Right atrium auricular region (tissue), 2 donors: ENCODE measurements around the gene KLHL5. TPM values are rescaled to one million over a fixed set of nuclear protein-coding genes. Genes with fewer than 3 reads are reported as not detected.
"Not testable (repeated sequence)": the region's sequence is repeated elsewhere in the genome, so short reads cannot be mapped to it uniquely, and the experiment has no call there.

Source experiments
- DNase-seq: peaks from one replicate; pipeline ENCODE4 v3.0.0-alpha.2; 2019; ENCODE audit warnings: low spot score
- H3K27ac ChIP-seq, 2 donors: fragments of 200-600 bp; sonication (generic); 1 replicate in 1 of 2; 2 replicates in 1 of 2; pipeline ENCODE4 v1.5.1; 2016 to 2019
- H3K27me3 ChIP-seq, 2 donors: fragments of 200-600 bp; sonication (generic); one replicate each; pipeline versions ENCODE4 v1.5.1 to v1.6.0; 2017 to 2019
- H3K36me3 ChIP-seq: fragments of 200-600 bp; sonication (generic); one replicate; pipeline ENCODE4 v1.5.1; 2016
- H3K4me1 ChIP-seq, 2 donors: fragments of 200-600 bp; sonication (generic); one replicate each; pipeline versions ENCODE4 v1.5.1 to v1.6.0; 2017 to 2019
- H3K4me3 ChIP-seq, 2 donors: fragments of 200-600 bp; sonication (generic); 1 replicate in 1 of 2; 2 replicates in 1 of 2; pipeline ENCODE4 v1.5.1; 2017 to 2019; ENCODE audit warnings: mild to moderate bottlenecking in 1 of 2, moderate library complexity in 1 of 2
- H3K9me3 ChIP-seq, 2 donors: fragments of 200-600 bp; sonication (generic); one replicate each; pipeline ENCODE4 v1.5.1; 2019
- CTCF ChIP-seq, 2 donors: fragments of 200-600 bp; sonication (generic); IDR thresholded peaks; one replicate each; pipeline ENCODE4 v1.5.1; 2019; ENCODE audit warnings: antibody characterized with exemption in 2 of 2
- total RNA-seq, 2 donors: library from RNA; depleted of rRNA; stranded (reverse); fragments of >200 nt; gene quantifications; one replicate each; pipeline ENCODE4 v1.1.0, GENCODE V29; 2016

KLHL5 gene
- total RNA-seq, 2 donors from 2014 or later, result 11.8 to 13.1 TPM

- no peak overlapping the region for H3K4me3 ChIP-seq
- no peak for DNase-seq
- no peaks in the 10 kb centered on the region for H3K4me1 ChIP-seq
- H3K27me3 ChIP-seq, result no peaks in the 10 kb centered on the region
- TF ChIP-seq CTCF (IDR thresholded peaks at IDR 0.05), result no peak
- no peak overlapping the region for H3K27ac ChIP-seq
- no peaks in the 10 kb centered on the region for H3K9me3 ChIP-seq
- no peaks in the 10 kb centered on the region for H3K36me3 ChIP-seq
Observed at GRCh38 chr4:39124885-39125599, 63.0 kb downstream of the KLHL5 start.

- Histone ChIP-seq H3K4me1 (no peaks in the 10 kb centered on the region), H3K36me3 (no peaks in the 10 kb centered on the region), H3K9me3 (no peaks in the 10 kb centered on the region), H3K27ac (no peak overlapping the region), H3K4me3 (no peak overlapping the region), H3K27me3 (no peaks in the 10 kb centered on the region)
- no peak for DNase-seq
- TF ChIP-seq CTCF (IDR thresholded peaks at IDR 0.05), result no peak
Observed at GRCh38 chr4:39125600-39125985, 63.6 kb downstream of the KLHL5 start.

GRCh38 chr4:39126256-39127095, 64.4 kb downstream of the KLHL5 start:
- H3K4me1 ChIP-seq, result no peaks in the 10 kb centered on the region
- TF ChIP-seq CTCF (IDR thresholded peaks at IDR 0.05), result no peak
- DNase-seq, result no peak
- H3K36me3 ChIP-seq, result no peaks in the 10 kb centered on the region
- H3K27me3 ChIP-seq, result no peaks in the 10 kb centered on the region
- H3K27ac ChIP-seq, result no peak overlapping the region
- H3K4me3 ChIP-seq, result no peak overlapping the region
- H3K9me3 ChIP-seq, result no peaks in the 10 kb centered on the region

- Histone ChIP-seq H3K27ac (no peak overlapping the region), H3K27me3 (no peaks in the 10 kb centered on the region), H3K36me3 (no peaks in the 10 kb centered on the region), H3K4me3 (no peak overlapping the region), H3K4me1 (peaks cover 0 to 7% of the 10 kb centered on the region in 2 donors), H3K9me3 (no peaks in the 10 kb centered on the region)
- no peak for DNase-seq
- TF ChIP-seq CTCF (IDR thresholded peaks at IDR 0.05), result no peak
Observed at GRCh38 chr4:39133623-39134022, 71.6 kb downstream of the KLHL5 start.

GRCh38 chr4:39134683-39135306, 72.8 kb downstream of the KLHL5 start:
- no peak for DNase-seq
- peaks cover 0 to 7% of the 10 kb centered on the region in 2 donors for H3K4me1 ChIP-seq
- H3K36me3 ChIP-seq, result no peaks in the 10 kb centered on the region
- no peaks in the 10 kb centered on the region for H3K27me3 ChIP-seq
- TF ChIP-seq CTCF (IDR thresholded peaks at IDR 0.05), result no peak
- H3K4me3 ChIP-seq, result no peak overlapping the region
- no peaks in the 10 kb centered on the region for H3K9me3 ChIP-seq
- H3K27ac ChIP-seq, result no peak overlapping the region

GRCh38 chr4:39138227-39138626, 76.2 kb downstream of the KLHL5 start:
- H3K36me3 ChIP-seq, H3K9me3 ChIP-seq, DNase-seq, H3K27me3 ChIP-seq, H3K4me3 ChIP-seq, H3K27ac ChIP-seq, H3K4me1 ChIP-seq: not testable (repeated sequence)
